Medulla oblongata (tissue), 1 donor: Measurements from ENCODE around the gene ACSF2.

Source experiments
- DNase-seq: peaks from one replicate; pipeline ENCODE4 v3.0.0-alpha.2; 2015; ENCODE audit errors: extremely low spot score

Gene ACSF2

DNA sequence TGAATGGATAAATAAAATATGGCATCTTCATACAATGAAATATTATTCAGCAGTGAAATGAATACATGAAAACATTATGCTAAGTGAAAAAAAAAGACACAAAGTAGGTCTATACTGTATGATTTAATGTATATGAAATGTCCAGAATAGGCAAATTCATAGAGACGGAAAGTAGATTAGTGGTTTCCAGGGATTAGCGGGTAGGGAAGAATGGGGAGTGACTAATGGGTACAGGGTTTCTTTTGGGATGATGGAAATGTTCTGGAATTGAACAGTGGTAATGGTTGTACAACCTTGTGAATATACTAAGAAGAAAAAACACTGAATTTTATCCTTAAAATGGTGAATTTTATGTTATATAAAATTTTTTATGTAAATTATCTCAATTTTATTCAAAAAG is 73.7 kb downstream of the ACSF2 start:
- no peak for DNase-seq

DNA sequence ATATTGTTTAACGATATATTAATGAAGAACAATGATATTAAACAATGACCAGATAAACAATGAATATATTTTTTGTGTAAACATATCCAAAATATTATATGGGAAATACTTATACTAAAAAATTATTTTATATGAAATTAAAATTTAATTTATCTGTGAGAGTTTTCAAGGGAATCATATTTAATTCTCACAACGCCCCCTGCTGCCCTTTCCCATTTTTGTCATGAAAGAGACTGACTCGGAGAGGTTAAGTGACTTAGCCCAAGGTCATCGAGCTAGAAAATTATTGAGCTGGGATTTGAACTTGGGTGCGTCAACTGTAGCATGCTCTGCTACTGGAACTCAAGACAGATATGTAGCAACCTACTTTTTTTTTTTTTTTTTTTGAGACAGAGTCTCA is 75.0 kb downstream of the ACSF2 start:
- DNase-seq: no peak

DNA sequence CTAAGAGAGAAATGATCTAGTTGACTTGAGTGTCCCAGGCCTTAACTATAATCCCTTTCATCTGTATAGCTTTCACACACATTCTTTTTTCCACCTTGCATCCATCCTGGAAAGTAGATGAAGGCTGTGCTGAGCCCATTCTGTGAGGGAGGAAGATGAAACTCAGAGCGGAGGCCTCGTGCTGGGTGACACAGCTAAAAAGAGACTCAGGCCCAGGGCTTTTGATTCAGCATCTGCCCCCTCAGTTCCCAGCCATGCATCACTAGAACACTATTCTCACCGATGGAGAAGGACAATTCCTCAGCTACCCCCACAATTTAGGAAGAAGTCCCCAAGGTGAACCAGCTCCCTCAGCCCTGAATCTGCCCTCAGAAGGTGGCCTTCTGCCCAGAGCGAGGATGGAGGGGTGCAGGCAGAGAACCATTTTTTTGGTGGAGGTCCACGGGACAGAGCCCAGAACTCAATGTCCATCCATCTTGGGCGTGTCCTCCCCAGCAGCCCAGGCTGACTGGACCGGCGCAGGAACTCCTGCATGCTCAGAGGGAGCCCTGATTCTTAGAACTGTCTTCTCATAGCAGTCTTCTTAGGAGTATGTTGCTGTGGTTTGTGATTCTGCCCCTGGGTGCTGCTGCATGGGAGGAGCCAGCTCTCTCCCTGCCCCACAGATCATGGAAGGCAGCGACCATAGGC is 76.4 kb downstream of the ACSF2 start:
- DNase-seq: no peak

DNA sequence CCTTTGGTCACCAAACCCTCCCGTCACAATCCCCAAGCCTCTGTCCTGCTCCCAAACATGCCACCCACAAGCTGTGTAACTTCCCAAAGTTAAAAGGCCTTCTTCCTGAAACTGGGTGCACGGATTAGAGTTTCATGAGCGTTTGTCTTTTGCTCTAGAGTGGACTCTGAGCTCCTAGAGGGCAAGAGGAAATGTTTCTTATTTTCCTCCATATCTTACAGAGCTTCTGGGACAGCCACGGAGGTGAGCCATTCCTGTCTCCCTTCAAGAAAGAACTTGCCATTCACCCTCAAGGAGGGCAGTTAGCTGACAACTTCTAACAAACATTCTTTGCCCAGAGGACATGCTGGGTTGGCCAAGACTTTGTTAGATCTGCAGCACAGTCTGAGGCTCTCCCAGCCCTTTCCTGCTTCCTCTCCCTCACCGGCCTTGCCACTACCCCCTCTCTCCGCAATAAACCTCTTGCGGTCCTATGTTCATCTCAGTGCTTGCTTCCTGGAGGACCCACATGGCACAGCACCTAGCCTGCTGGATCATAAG is 79.6 kb downstream of the ACSF2 start:
- no peak for DNase-seq

DNA sequence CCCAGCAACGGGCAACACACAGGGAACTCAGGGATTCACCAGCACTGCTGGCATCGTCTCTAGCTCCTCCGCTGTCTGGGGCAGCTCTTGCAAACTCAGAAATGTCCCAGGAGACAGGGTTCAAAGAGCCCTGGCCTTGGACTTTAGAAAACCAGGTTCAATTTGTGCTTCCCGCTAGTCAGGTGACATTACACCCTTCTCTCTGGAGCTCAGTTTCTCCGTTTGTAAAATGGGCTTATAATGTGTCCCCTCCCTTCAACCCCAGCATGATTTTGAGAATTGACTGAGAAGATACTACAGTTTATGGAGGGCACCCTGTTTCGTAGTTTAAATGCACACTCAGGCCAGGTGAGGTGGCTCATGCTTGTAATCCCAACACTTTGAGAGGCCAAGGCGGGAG is 80.3 kb downstream of the ACSF2 start:
- no peak for DNase-seq

DNA sequence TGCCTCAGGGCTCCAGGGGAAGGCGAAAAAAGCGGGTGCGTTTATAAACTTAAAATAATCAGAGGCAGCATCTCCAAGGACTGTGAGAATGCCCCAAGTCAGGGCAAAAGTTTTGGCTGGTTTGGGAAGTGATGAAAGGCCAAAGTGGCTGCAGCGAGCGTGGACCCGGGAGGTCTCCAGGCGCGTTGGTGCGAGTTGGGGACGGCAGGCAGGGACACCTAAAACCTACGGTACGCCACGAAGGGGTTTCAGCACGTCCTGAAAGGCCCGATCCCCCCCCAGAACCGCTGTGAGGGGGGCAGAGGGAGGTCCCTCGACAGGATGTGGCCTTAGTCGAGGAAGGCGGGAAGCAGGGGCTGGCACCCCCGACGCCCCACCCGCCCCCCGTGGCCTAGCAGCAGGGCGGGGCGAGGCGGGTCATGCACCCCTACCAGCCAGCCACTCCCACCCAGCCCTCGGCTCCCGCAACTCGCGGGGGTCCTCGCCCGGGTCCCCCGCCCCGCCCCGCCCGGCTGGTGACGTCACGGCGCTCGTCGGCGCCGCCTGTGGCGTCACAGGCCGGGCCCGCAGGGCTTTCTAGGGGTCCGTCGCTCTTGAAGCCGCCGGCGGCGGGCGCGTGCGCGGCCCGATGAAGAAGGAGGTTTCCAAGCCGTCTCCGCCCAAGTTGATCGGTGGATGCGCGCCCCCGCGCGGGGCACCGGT is 82.0 kb downstream of the ACSF2 start, which contains the start of gene MYCBPAP:
Gene MYCBPAP (plus strand): TSS at position 569 of the 702 bp plus-strand sequence. CDS start 236 bp downstream, outside the sequence.
- peak; percentile 67 for DNase-seq

DNA sequence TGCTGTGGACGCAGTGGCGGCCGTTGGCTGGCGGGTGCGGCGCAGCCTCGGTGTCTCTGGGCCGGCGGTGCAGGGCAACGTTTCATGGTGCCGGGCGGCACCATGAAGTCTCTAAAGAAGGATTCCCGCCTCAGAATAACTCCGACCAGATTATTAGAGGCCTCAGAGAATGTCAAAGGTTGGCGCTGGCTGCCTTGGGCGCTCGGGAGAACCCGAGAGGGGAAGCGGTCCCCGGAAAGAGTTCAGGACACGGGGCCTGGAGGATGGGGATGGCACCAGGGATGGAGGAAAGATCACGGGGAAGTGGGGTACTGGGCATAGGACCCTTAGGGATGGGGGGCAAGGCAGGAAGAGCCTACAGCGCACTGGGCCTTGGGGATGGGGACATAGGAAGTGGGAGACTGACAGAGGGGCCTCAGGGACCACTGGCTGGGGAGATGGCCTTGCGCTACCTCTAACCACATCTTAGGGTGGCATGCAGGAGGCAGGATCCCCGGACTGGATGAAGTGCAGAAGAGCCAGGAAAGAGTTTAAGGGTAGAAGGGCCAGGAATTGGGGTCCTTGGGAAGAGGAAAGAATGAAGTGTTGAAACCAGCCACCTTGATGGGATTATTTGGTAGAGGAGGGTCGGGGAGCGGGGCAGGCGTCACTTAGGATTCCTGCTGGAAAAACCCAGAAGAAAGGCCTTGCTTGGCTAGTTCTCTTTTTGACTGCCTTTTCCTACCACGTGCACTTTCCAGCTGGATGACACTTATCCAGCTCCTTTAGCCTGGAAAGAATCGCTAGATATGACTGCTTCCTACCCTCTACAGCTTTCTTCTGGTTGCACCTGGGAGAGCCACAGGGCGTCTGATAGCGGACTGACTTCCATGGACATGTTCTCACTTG is 82.8 kb downstream of the ACSF2 start:
- peak; percentile 13 for DNase-seq

DNA sequence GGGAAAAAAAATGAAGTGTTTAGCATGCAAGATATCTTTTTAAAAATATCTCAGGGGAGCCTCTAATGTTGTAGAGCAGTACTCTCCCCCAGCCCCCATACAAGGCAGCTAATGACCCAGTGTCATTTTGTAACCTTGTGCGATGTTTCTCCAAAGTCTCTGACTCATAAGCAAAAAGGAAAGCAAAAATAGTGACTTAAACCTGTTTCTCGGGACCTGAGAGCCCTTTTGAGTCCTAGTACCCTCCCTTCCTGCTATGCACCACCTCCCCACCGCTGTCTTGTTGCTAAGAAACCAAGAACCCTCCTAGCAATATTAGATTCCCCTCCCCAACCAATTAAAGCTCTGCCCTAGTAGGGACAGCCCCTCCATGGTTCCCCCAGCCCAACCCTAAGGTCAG is 85.0 kb downstream of the ACSF2 start:
- no peak for DNase-seq

DNA sequence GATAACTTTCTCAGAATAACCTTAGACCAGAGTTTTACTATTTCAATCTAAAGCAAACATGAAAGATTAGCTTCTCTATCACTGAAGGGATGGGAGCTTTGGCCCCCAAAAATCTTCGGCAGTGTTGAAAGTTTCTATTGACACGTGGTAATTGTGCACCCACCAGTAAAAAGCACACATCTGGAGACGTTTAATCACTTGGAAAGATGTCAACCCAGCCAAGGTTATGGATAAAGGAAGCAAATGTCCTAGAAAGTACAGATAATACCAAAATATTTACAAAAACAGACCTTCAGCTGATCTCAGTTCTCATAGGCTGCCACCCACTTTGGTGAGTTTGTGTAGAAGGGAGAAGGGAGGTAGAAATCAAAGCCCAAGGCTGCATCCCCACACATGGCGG is 87.5 kb downstream of the ACSF2 start:
- no peak for DNase-seq

DNA sequence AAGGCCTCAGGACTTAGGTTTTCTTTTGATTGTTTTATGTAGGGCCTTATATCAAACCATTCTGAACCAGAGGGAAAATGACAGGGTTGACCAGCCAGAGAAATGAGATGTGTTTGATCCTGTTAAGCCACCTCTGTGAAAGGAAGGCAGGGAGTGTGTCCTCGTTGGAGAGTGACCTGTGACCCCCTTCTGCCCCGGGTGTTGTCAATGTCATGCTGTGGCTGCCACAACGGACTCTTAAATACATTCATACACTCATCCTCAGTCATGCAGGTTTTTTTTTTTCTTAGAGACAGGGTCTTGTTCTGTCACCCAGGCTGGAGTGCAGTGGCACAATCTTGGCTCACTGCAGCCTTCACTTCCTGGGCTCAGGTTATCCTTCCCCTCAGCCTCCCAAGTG is 88.4 kb downstream of the ACSF2 start:
- no peak for DNase-seq

DNA sequence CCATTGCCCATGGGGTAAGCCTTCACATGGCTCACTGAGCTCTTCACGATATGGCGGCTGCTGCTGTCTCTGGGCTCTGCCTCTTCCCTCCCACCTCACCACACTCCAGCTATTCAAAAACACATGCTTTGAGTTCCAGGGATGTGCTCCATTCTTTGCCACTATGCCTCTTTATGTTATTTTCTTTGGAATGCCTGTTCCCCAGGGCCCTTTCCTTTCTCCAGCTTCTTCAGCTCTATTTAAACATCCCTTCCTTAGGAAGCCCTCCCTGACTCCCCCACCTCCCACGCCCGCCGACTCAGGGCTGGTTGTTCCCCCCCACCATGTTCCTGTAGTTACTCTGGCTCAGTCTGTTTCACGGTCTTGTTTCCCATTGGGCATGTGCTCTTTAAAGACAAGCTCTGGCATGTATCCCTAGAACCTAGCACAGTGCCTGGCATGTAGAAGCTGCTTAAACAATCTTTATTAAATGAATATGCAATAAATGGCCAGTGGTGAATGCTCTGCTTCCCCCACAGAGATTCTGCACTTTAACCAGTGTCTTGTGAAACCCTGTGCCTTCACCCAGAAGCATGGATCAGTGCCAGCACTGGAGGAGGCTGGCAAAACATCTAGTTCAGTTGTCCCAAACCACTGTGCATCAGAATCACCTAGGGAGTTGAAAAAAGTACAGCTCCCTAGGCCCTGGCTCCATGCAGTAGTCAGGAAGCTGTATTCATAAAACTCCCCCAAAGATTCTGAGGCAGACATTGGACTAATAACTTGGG is 89.1 kb downstream of the ACSF2 start:
- peak; percentile 11 for DNase-seq

DNA sequence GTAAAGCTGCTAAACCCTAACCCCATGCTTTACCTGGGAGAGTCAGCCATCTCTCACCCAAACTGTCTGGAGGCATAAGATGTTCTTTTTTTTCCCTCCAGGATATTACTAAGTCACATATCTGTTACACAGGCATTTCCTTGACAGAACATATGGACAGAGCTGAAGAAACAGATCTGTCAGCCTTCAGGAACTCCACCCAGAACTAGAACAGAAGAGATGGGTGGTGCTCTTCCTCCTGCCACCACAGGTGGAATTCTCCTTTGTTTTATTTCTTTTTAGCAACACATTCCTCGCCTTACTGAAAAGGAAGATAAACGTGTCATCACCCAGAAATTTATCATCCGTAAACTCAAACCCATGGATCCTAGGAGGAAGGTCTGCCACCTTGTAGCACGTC is 91.0 kb downstream of the ACSF2 start:
- no peak for DNase-seq

DNA sequence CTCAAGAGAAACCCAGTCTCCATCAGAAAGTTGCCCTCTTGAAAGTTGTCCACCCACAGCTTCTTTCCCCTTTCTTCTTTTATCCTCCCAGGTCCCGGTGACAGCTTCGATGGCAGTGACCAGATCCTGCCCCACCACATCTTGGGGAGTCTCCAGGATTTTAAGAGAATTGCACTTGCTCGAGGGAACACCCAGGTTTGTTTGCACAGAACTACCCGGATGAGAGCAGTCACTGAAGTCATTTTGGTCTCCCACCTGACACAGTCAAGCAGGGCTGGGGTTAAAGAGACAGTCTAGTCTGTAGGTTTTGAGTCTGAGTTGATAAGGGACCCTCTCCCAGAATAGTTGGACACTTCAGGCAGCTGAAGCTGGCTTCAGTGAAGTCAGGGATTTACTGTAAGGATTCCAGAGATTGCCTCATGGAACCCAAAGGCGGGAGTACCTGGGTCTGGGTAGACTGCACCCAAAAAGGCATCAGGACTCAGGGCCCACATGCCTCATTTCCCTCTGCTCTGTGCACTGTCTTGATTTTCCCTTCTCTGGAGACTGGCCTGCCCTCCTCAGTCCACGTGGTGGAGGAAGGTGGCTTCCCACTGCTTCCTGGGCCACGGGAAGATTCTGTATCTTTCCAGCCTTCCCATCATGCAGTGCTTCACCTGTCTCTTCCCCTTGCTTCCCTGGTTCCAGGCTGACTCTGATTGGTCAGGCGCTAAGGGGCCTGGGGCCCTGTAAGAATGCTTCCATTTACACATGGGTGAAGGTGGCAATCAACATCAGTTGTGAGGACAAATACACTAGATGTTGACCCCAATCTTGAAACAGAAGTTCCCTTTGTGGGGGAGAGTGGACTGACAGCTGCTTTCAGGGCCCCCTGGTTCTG is 91.7 kb downstream of the ACSF2 start:
- DNase-seq: no peak

DNA sequence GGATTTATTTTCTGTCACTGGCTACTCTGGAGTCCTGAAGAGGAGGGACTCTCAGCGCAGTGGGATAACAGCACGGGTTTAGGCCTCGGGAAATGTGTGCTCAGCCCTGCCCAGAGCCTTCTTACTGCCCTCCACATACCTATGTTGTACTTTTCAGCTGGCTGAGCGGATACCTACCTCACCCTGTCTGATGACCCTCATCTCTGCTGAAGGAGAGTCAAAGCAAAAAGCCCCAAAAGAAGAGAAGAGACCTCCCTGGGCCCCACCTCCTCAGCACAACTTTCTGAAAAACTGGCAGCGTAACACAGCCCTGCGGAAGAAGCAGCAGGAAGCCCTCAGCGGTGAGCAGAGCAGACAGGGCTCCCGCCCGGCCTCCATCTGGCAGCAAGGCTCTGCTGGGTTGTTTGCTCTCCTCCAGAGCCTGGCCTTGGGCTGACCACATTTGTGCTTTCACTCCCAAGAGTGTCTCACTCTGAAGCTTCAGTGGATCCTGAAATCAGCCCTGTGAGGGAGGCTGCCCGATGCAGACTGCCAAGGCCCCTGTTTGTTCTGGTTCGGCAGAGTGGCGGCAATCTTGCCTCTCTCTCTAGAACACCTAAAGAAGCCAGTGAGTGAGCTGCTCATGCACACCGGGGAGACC is 92.5 kb downstream of the ACSF2 start:
- no peak for DNase-seq

DNA sequence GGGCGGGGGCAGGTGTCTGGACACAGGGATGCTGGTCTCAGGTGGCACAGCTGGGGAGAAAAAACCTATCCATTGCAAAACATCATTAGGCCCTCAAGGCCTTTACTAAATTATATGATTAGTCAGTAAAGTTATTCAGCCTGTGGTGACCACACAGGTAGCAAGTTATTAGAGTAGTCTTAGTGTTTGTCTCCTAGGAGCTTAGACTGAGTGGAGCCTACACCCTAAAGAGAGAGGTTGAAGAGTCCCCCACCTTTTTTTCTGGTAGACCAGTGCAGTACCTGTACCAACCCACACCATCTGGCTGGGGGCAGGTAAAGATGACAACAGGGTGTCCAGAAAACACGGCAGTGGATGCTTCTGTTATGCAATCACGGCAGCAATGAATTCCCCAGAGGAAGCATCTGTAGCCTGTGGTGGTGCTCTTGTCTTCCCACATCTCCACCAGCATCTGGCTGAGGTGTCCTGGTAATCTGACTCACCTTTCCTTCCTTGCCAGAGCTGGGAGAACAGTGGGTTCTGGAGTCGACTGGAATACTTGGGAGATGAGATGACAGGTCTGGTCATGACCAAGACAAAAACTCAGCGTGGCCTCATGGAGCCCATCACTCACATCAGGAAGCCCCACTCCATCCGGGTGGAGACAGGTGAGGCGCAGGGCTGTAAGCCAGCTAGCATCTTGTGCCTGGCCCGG is 93.3 kb downstream of the ACSF2 start:
- DNase-seq: no peak

DNA sequence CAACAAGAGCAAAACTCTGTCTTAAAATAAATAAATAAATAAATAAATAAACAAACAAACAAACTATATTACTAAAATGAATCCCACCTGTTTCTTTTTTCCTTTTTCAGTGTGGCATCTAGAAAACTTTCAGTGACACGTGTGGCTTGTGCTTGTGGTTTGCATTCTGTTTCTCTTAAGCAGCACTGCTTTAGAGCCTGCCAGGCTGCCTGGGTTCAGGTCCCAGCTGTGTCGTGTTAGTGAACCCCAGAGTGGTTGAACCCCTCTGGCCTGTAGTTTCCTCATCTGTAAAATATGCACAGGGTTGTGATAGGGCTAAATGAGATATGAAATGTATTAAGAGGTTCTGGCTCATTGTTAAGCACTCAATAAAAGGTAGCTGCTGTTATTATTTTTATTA is 94.5 kb downstream of the ACSF2 start:
- DNase-seq: no peak

DNA sequence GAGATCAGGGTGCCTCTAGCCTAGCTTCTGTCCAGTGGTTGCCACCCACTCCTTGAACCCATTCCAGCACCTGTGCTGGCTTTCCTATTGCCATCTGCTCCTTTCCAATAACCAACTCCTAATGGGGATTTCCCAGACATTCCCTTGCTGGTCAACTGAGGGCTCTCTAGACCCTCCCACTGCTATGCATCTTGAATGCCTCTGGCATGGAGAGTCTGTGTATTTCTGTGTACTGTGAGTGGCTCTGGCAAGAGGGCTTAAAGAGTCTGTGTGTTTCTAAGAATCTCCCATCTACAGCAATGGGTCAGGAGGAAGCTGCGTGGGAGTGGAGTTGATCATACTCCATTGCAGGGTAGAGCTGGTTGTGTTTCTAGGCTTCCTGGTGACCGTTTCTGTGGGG is 95.5 kb downstream of the ACSF2 start:
- DNase-seq: no peak

DNA sequence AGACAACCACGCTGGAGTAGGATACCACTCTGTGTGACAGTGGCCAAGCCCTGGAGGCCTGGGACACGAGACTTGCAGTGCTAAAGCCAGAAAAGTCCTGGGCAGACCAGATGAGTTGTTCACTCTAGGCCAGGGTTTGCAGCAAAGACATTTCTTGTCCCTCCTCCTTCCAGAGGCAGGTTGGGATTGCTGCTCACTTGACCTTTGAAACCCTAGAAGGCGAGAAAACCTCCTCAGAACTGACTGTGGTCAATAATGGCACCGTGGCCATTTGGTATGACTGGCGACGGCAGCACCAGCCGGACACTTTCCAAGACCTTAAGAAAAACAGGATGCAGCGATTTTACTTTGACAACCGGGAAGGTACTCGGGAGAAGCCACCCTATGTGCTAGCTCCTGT is 96.7 kb downstream of the ACSF2 start:
- no peak for DNase-seq

DNA sequence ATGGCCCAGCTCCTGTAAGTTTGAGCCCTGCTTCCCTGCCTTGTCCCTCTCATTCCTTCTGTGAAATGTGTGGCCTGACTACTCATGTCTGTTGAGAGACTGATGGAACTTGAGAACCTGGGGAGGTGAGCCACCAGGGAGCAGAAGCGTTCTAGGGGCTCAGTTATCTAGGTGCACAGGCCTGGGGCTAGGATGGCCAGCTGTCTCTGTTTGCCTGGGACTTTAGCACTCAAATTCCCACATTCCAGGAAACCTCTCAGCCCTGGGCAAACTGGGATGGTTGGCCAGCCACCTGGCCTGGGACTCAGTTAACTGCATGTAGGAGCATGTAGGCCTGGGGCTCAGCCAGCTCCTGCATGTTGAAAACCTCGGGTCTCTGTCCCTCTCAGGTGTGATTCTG is 97.2 kb downstream of the ACSF2 start:
- DNase-seq: no peak
